NCI-H2029 (cell line): Measurements from ENCODE around the gene DOK7.
"Not testable (repeated sequence)": the region's sequence is repeated elsewhere in the genome, so short reads cannot be mapped to it uniquely, and the experiment has no call there.

Source experiments
- DNase-seq: peaks from one replicate; lab custom pipeline; 2025; lab: John Stamatoyannopoulos, UW

Gene DOK7

DNA sequence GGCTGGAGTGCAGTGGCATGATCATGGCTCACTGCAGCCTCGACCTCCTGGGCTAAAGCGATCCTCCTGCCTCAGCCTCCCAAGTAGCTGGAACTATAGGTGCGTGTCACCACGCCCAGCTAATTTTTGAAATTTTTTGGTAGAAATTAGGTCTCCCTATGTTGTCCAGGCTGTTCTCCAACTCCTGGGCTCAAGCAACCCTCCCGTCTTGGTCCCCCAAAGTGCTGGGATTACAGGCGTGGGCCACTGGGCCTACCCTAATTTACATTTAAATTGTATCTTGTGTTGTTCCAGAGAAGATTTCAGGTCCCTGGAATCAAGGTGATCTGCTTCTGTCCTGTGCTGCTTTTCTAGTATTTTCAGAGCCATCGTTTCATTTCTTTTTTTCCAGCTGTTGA is 70.3 kb downstream of the DOK7 start:
- DNase-seq: no peak

DNA sequence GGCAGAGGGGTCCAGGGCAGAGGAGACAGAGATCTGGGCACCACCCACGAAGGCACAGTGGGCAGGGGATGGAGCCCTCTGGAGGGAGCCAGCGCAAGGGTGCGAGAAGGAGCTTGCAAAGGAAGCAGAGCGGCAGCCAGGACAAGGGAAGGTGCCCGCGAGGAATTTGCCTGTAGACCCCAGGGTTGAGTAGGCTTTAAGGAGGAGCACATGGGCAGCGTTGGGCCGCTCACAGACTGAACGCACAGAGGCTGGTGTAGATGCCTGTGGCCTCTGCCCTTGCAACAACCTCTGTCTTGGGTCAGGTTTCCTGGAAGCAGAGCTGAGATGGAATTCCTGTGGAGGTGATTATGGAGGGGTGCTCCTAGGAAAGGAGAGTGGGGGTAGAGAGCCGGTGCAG is 72.7 kb downstream of the DOK7 start:
- not testable (repeated sequence) for DNase-seq

GRCh38 chr4:3538906-3539305 is 75.8 kb downstream of the DOK7 start:
- not testable (repeated sequence) for DNase-seq

DNA sequence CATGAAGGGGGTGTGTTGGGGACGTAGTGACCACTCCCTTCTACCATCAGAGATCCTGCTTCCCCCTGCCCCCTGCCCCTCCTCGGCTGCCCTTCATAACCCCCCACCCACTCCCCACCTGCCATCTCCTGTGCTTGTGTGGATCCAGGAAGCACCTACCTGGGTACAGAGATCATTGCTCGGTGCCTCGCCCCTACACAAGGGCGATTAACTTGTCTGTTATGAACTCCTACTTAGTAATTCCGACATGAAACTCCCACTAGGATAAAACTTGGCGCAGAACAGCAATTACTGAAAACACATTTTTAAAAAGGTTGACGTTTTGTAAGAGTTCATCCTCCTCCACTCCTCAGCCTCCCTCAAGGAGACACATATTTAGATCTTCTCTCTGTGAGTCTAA is 80.3 kb downstream of the DOK7 start:
- not testable (repeated sequence) for DNase-seq
